ENCODE measurements around the gene BNC1. TPM values are rescaled to one million over a fixed set of nuclear protein-coding genes. Genes with fewer than 3 reads are reported as not detected.

Gene BNC1
- total and polyA plus RNA-seq, 2 experiments from 2014 or later = 4.1 to 7.5 TPM

GRCh38 chr15:83319771-83320170, 35.3 kb upstream of the BNC1 start:
- 86 to 87% methylated on average over 3 of the region's 3 CpGs for WGBS, 2 experiments (ENCODE audit: low coverage in 1 of 2, low lambda C conversion rate in 2 of 2, missing lambda C conversion rate in 2 of 2)

GRCh38 chr15:83318861-83319415, 34.5 kb upstream of the BNC1 start:
- H3K9me3 ChIP-seq (ENCODE audit: low read depth) = no peaks in the 10 kb centered on the region
- no peaks in the 10 kb centered on the region for H3K27me3 ChIP-seq (replicated peaks; ENCODE audit: insufficient read depth)
- TF ChIP-seq EZH2 (IDR thresholded peaks at IDR 0.05; ENCODE audit: insufficient read depth, poor library complexity, severe bottlenecking) = no peak
- no peak for TF ChIP-seq EZH2phosphoT487 (IDR thresholded peaks at IDR 0.05; ENCODE audit: insufficient read depth, low read depth)
- no peak overlapping the region for H3K9ac ChIP-seq
- no peaks in the 10 kb centered on the region for H3K9me2 ChIP-seq (ENCODE audit: insufficient read depth)
- H3K79me2 ChIP-seq (ENCODE audit: insufficient read depth) = no peaks in the 10 kb centered on the region
- DNase-seq = no peak
- no peak overlapping the region for H3K4me2 ChIP-seq (ENCODE audit: unreplicated experiment)
- H3K27ac ChIP-seq = no peak overlapping the region
- no peaks in the 10 kb centered on the region for H4K20me1 ChIP-seq (ENCODE audit: insufficient read depth)
- no peak overlapping the region for H2AFZ ChIP-seq
- H3K4me3 ChIP-seq = no peak overlapping the region
- in situ Hi-C loops (cut with MboI) = no loop called here
- H3K36me3 ChIP-seq (ENCODE audit: low read depth) = no peaks in the 10 kb centered on the region
- peaks cover 14% of the 10 kb centered on the region; the same call in 1 of the 2 replicates for H3F3A ChIP-seq (ENCODE audit: insufficient read depth)
- 82 to 88% methylated on average over 3 of the region's 3 CpGs for WGBS, 2 experiments (ENCODE audit: low coverage in 1 of 2, low lambda C conversion rate in 2 of 2, missing lambda C conversion rate in 2 of 2)
- H3K4me1 ChIP-seq (ENCODE audit: insufficient read depth) = peaks cover 21% of the 10 kb centered on the region

More at GRCh38 chr15:83319771-83320170, 35.3 kb upstream of the BNC1 start:
- Histone ChIP-seq H3K9me3 (ENCODE audit: low read depth) (no peaks in the 10 kb centered on the region), H3K36me3 (ENCODE audit: low read depth) (no peaks in the 10 kb centered on the region), H3K27me3 (replicated peaks; ENCODE audit: insufficient read depth) (no peaks in the 10 kb centered on the region), H3K4me2 (ENCODE audit: unreplicated experiment) (no peak overlapping the region), H4K20me1 (ENCODE audit: insufficient read depth) (no peaks in the 10 kb centered on the region), H3K9me2 (ENCODE audit: insufficient read depth) (no peaks in the 10 kb centered on the region), H3K27ac (no peak overlapping the region), H3K9ac (no peak overlapping the region), H3F3A (ENCODE audit: insufficient read depth) (peaks cover 19% of the 10 kb centered on the region; the same call in 1 of the 2 replicates), H3K4me1 (ENCODE audit: insufficient read depth) (peaks cover 23% of the 10 kb centered on the region), H2AFZ (no peak overlapping the region), H3K79me2 (ENCODE audit: insufficient read depth) (no peaks in the 10 kb centered on the region), H3K4me3 (no peak overlapping the region)
- no peak for DNase-seq
- in situ Hi-C loops (cut with MboI) = no loop called here
- TF ChIP-seq EZH2 (IDR thresholded peaks at IDR 0.05; ENCODE audit: insufficient read depth, poor library complexity, severe bottlenecking) = no peak
- TF ChIP-seq EZH2phosphoT487 (IDR thresholded peaks at IDR 0.05; ENCODE audit: insufficient read depth, low read depth) = no peak

DNA sequence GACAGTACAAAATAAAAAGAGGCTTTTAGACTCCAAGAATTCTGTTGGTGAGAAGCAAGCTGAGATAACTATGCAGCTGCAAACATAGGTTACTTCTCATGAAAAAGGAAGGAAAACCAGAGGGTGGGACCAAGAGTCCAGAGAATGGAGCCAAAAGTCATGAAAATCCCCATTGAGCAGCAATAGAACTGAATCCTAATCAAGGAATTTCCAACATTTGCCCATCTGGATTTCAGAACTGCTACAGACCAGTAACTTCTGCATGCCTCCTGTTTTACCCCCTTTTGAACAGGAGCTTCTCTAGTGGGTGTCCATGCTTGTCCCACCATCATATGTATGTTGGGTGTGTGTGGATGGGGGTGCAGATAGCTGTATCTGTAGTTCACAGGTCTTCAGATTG, 33.6 kb upstream of the BNC1 start:
- no peak overlapping the region for H3K9ac ChIP-seq
- no peak overlapping the region for H2AFZ ChIP-seq
- TF ChIP-seq EZH2 (IDR thresholded peaks at IDR 0.05; ENCODE audit: insufficient read depth, poor library complexity, severe bottlenecking) (no peak), EZH2phosphoT487 (IDR thresholded peaks at IDR 0.05; ENCODE audit: insufficient read depth, low read depth) (no peak)
- no peaks in the 10 kb centered on the region for H3K79me2 ChIP-seq (ENCODE audit: insufficient read depth)
- no peak overlapping the region for H3K4me3 ChIP-seq
- in situ Hi-C loops (cut with MboI) = no loop called here
- H3K27me3 ChIP-seq (replicated peaks; ENCODE audit: insufficient read depth) = no peaks in the 10 kb centered on the region
- no peak overlapping the region for H3K27ac ChIP-seq
- H3K9me2 ChIP-seq (ENCODE audit: insufficient read depth) = no peaks in the 10 kb centered on the region
- no peak for DNase-seq
- H4K20me1 ChIP-seq (ENCODE audit: insufficient read depth) = no peaks in the 10 kb centered on the region
- H3K4me1 ChIP-seq (ENCODE audit: insufficient read depth) = peaks cover 13% of the 10 kb centered on the region
- H3K9me3 ChIP-seq (ENCODE audit: low read depth) = no peaks in the 10 kb centered on the region
- no peak overlapping the region for H3K4me2 ChIP-seq (ENCODE audit: unreplicated experiment)
- H3F3A ChIP-seq (ENCODE audit: insufficient read depth) = 0 out of 2 replicates have a peak, but pooled peaks cover 8% of the 10 kb centered on the region
- no peaks in the 10 kb centered on the region for H3K36me3 ChIP-seq (ENCODE audit: low read depth)

- Histone ChIP-seq H3K36me3 (ENCODE audit: low read depth) (no peaks in the 10 kb centered on the region), H3K79me2 (ENCODE audit: insufficient read depth) (no peaks in the 10 kb centered on the region), H3K9me2 (ENCODE audit: insufficient read depth) (no peaks in the 10 kb centered on the region), H2AFZ (no peak overlapping the region), H3F3A (ENCODE audit: insufficient read depth) (no peaks in the 10 kb centered on the region), H3K4me3 (no peak overlapping the region), H4K20me1 (ENCODE audit: insufficient read depth) (no peaks in the 10 kb centered on the region), H3K4me1 (ENCODE audit: insufficient read depth) (no peaks in the 10 kb centered on the region), H3K27me3 (replicated peaks; ENCODE audit: insufficient read depth) (no peaks in the 10 kb centered on the region), H3K9me3 (ENCODE audit: low read depth) (no peaks in the 10 kb centered on the region), H3K9ac (no peak overlapping the region), H3K27ac (no peak overlapping the region), H3K4me2 (ENCODE audit: unreplicated experiment) (no peak overlapping the region)
- in situ Hi-C loops (cut with MboI) = no loop called here
- 94 to 95% methylated on average over 1 of the region's 1 CpG for WGBS, 2 experiments (ENCODE audit: low coverage in 1 of 2, low lambda C conversion rate in 2 of 2, missing lambda C conversion rate in 2 of 2)
- TF ChIP-seq EZH2 (IDR thresholded peaks at IDR 0.05; ENCODE audit: insufficient read depth, poor library complexity, severe bottlenecking) (no peak), EZH2phosphoT487 (IDR thresholded peaks at IDR 0.05; ENCODE audit: insufficient read depth, low read depth) (no peak)
- DNase-seq = no peak
Measured at GRCh38 chr15:83312071-83312470, 27.6 kb upstream of the BNC1 start.
